GM19099 (cell line): ENCODE results near the gene BCL11B.

Experiments
- POLR2A ChIP-seq: IDR thresholded peaks from 3 replicates; pipeline ENCODE4 v1.6.1; 2011; ENCODE audit warnings: low read depth; ENCODE audit not compliant: insufficient read length; ENCODE audit errors: extremely low read depth

Gene BCL11B

DNA sequence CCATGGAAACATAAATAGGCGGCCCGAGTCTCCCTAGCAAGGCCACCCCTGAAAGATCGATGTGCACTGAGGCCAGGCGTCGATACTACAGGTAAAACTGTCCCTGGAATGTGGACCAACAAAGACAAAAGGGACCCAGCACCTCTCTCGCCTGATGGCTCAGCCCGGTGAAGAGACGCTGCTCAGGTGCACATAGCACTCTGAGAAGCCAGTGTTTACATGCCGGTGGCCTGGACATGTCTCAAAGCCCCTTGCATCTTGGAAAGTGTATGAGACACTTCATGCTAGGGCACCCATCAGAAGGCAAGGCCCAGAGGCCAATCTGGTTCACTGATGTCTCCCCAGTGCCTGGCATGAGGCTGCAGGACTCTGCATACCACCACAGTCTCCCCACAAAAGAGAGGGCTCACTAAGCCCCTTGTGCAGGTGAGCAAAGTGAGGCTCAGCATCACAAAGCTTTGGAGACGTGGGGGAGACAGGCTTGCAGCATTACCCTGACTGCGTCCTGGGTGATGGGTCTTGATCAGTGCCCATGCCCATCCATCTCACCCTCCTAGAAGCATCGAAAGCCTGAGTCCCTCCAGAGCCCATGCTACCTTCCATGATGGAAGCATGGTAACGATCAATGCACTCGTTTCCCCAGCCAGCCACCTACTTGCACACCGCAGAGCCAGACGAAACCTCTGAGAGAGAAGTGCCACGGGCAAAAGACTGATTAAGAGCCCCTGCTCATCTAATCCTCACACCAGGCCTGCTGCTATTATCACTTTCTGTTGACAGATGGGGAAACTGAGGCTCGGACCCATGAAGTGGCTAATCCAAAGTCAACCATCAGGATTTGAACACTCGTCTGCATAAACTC is 16.1 kb downstream of the BCL11B start:
- TF ChIP-seq POLR2A, result no peak

DNA sequence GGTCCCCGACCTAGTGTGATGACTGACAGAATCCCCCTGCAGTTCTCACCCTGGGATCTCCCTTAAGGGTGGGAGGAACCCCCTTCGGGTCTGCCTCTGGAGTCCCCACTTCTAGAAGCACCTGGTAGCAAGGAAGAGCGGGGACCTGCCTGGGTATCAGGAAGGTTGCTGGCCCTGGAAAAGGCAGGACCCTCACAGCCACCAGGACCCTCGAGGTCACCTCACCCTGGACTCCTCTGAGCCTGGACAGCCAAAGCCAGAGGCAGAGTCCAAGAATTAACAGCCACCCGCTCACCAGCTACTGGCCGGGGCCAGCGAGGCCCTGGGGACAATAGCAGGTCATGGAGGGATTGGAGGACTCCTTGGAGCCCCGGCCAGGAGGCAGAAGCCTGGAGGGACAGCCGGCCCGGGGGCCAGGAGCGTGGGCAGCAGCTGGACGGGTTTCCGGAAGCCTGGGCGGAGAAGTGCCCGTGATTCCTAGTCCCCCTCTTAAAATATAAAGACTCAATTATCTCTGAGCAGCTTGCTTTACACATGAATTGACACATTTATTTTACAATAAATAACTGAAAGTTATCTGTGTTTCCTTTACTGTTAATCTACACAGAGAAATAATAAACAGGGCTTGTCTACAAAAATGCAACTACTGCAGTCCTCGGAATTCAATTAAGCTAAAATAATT is 17.5 kb downstream of the BCL11B start:
- no peak for TF ChIP-seq POLR2A

DNA sequence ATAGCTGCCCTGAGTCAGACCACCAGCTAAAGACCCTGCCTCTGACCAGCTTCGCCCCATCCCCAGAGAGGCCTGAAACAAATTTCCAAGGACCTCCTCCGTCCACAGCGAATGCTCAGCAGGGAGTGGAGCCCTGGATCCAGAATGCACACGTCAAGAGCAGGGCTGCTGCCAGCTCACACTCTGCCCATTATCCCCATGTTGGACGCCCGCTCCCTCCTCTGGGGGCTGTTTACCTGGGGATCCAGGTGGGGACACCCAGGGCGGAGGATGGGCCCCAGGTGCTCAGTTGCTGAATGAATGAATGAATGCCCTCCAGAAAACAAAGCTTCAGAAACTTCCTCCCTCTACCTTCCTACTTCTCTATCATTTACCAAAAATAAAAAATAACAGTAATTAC is 18.1 kb downstream of the BCL11B start:
- no peak for TF ChIP-seq POLR2A

DNA sequence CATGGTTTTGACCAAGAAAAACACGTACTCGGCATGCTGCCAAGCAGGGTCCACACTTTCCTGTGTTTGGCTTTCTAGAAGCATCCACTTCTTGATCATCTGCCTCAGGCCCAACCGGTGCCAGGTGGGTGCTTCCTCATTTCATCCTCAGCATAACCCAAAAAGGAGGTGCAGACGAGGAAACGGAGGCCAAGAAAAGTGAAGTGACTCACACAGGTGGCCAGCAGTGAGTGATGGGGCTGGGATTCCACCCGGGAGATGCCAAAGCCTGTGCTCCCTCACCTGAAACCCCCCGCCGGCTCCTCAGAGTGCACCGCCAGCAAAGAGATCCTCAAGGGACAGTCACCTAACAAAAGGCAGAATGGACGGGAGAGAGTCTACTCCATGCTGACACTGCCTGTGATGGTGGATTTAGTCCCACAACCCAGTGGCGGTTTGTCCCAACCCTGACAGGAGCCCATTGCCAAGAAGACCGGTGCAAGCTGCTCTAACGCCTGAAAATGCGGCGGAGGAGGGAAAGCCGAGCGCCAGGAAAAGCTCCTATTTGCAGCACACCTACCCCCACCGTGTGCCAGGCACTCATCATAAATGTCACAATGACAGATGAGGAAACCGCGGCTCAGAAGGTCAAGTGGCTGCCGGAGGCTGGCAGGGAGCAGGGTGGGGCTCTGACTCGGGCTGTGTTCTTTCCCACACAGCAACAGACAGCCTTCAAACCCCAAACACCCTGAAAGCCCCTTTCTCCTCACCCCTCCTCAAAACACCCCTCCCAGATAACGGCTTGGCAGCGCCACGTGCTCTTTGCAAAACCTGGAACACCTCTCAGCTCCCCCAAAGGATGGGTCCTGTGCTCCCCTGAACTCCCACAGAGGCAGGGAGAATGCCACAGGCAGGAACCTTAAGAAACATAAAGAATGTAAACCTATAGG is 18.8 kb downstream of the BCL11B start:
- TF ChIP-seq POLR2A, result no peak

DNA sequence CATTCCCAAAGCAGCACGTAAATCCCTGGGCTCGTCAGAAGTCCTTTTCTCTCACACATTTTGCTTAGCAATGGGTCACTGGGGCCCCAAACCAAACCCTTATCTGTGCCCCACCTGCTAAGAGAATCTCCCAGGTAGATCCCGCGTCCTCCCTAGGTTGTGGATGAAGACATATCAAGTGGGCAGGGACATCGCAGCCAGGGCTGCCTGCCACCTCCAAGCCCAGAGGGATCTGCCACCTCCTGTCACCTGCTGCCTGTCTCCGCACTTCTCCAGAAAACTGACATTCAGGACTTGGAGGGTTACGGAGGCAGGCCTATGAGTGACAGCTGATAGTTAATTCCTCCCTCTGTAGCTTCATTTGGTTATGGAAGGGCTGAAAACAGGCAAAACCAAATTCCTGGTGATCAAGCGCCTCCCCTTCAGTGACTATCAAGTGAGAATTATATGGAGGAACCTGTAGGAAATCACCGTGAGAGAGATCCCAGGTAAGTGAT is 19.5 kb downstream of the BCL11B start:
- no peak for TF ChIP-seq POLR2A

DNA sequence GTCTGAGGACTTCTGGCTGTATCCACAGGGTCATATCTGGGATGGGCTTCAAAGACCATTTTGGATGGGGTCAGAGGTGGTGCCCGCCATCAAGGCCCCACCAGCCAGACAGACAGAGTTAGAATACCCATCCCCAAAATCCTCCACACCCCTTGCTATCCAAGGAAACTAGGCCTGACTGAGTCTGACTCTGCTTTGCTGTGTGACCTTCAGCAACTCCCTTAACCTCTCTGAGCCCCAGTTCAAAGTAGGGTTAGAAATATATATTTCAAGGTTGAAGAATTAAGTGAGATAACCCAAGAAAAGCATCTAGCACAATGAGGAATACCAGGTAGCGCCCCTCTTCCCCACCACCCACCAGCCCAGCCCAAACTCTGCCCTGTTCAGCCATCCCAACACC is 20.3 kb downstream of the BCL11B start:
- no peak for TF ChIP-seq POLR2A

DNA sequence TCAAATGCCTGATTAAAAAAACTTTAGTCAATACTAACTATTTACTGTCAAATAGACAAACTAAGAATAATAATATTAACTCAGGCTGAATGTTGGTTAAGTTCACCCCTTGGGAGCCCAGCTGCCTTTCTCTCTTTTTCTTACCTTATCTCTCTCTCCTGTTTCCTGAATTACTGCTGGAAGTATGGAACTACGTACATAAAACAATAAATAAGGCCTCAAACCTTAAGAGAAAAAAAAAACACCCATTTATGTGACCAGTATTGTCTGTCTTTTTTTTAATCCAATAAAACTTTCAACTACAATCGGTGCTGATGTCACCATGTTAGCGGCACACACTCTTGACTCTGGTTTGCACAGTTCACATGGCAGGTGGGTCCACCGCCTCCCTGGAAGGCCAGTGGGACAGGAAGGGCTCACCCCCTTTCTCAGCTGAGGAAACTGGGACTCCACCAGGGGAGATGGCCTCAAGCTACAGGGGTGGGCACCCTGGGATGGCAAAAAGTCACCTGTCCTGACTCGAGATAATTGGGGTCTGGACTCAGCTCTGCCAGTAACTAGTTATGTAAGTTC is 21.3 kb downstream of the BCL11B start:
- TF ChIP-seq POLR2A, result no peak

DNA sequence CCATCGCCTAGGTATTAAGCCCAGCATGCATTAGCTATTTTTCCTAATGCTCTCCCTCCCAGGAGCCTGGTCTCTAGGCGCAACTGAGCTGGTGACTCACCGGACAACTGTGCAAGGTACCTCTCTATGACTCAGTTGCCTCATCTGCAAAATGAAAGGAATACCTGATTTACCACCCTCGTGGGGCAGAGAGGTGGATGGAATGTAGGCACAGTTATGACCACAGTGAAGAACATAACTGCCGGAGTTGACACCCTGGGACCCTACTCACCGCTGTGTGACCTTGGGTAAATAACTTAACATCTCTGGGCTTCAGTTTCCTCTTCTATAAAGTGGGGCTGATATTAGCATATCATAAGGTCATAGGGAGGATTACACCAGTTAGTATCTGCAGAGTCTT is 22.6 kb downstream of the BCL11B start:
- TF ChIP-seq POLR2A, result no peak

DNA sequence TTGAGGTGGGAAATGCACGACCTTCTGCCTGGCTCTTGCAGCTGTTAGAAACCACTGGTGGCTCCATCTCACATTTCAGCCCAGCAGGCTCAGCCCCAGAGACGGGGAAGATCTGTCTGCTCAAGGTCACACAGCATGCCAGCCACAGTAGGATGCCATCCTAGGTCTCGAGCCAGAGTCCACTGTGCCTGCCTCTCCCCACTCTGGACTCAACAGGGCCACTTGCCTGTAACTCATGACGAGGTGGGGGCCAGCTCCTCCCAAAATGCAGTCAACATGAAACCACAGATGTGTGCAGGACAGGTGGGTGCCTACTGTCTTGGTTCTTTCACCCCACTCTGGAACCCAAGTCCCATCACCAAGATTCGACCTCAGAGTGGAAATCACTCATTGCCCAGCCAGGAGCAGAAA is 23.2 kb downstream of the BCL11B start:
- no peak for TF ChIP-seq POLR2A

DNA sequence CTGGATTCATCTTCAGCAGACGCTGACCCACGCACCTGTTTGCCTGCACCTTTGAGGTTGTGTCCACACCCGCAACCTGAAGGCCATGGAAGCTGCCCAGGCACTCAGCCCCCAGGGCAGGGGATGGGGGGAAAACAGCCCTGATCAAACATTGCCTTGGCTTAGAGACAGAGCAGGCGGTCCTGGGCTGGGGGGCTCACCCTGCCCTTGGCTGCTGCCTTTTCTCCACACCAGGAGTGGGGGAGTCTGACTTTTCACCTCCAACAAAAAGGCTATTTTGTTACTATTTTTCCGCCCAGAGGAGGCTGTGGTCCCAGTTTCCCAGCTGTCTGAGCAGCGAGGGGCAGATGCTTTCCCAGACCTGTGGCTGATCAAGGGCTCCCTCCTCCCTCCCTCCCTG is 24.2 kb downstream of the BCL11B start:
- no peak for TF ChIP-seq POLR2A

DNA sequence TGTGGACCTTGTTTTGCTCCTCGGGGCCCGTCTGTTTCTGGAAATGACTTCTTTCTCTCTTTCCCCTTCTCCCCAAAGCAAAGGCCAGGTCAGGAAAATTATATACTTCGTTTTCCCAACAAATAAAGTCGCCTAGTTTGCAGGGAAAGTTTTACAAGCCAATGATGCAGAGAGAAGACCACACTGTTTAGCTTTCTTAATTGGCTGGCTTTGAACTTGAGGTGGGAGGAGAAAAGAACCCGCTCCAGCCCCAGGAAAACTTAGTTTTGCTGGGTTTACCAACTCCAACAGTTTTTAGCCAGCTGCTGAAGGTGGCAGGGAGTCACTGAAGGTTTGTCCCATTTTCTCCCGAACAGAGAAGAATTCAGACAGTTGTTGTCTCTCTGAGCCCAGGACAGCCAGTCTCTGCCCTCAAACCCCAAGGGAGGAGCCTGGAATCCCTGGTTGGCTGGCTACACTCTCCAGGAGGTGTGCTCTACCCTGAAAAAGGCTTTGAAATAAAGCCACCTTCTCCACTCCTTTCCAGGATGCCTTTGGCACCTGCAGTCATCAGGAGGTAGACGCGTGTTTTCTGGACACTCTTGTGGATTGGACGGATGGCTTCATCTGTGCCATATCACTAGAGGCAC is 24.8 kb downstream of the BCL11B start:
- no peak for TF ChIP-seq POLR2A

DNA sequence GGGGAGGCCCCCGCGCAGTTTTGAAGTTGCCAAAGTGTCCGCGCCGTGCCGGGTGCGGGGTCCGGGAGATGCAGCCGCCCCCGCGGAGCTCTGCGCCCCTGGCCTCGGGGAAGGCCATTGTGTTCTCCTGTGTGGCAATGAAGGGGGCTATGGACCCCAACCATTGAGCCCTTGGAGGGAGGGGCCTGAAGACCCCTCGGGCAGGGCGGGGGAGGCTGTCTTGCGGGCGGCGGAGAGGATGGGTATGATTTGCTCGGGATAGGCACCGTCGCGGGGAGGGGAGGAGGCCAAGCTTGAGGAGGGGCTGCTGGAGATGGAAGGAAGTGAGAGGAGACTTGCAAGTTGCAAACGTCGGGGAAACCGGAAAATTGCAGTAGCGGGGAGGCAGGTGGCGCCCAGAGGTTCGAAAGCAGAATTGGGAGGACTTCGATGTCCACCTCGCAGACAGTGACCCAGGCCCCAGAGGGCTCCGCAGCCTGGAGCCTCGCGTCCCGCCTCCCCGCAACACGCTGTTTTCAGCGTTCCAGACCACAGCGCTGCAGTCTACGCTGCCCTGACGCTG is 25.4 kb downstream of the BCL11B start:
- TF ChIP-seq POLR2A, result no peak

DNA sequence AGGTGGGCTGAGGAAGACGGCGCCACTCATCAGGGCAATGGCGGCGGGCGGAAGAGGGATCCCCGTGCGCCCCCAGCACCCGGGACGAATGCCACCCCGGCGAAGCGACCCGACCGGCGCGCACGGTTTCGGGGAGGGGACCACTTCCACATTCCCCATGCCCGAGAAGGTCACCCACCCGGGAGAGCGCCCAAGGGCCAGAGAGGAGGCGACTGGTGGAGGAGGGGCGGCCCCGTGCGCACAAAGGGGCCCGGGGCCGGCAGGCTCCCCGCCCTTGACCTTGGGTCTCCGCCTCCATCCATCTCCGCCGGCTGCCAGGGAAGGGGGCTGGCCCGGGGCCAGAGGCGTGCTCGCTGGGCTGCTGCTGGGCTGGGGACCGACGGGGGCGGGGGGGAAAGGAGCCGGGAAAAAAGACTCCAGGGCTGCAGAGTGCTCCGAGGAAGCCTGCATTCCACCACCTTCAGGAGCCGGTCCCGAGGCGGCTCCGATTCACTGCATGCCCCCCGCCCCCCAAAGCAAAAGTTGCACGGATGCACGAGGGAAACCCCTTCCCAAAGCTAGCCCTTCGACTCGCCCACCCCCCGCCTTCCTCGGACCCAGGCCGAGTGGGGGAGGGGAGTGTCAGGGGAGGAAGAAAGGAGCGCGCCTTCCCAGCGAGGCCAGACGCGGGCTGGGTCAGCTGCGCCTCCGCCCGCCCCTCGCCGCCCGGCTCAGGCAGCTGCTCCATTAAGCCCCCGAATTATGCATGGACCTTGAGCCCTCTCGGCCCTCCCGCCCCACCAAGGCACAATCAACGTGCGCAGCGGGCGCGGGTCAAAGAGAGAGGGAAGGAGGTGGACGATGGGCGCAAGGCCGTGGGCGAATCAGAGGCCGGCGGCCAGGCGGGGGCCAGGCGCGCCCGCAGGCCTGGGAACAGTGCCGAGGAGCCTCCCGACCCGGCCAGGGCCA is 26.2 kb downstream of the BCL11B start:
- no peak for TF ChIP-seq POLR2A

DNA sequence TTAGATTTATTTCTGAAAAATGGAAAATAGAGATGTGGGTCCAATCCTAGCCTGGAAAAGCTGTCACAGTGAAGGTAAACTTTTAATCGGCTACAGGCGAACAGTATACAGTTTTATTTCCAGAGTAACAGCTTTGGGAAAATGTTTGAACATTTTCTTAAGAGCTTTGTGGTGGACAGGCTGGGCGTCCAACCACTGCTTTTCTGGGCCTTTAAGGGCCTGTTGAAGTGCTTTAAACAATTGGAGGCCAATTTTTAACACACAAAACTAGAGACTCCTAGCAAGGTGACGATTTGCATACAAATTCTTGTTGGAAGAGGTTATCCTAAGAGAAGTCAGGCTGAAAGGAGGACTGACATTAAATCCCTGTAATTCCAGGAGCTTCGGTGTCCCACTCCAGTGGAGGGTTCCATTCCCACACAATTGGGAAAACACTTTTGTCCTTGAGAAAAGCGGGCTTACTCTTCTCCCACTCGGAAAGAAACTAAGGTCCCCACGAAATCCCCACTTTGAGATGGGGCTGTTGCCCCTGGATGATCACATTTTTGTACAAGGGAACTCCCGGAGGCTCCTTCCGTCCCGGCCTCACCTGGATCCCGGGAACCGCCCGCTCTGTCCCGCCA is 26.9 kb downstream of the BCL11B start:
- no peak for TF ChIP-seq POLR2A
